GM19240 (cell line): ENCODE measurements around the gene WSCD2.
"Not testable (repeated sequence)": the region's sequence is repeated elsewhere in the genome, so short reads cannot be mapped to it uniquely, and the experiment has no call there.

Experiments
- DNase-seq: peaks from one replicate; pipeline ENCODE4 v3.0.0; 2011; ENCODE audit warnings: low spot score; ENCODE audit not compliant: insufficient read length

The WSCD2 gene

DNA sequence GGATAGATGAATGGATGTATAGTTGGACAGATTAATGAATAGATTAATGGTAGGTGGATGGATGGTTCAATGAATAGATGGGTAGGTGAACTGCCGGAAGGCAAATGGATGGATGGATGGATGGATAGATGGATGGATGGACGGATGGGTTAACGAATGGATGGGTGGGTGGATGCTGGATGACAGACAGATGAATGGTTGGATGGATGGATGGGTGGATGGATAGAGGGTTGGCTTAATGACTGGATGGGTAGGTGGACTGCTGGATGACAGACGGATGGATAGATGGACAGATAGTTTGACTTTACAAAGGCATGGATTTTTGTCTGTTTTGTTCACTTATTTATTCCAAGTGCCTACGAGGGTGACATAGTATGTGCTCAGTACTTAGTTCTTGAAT is 64.4 kb downstream of the WSCD2 start:
- DNase-seq: no peak

DNA sequence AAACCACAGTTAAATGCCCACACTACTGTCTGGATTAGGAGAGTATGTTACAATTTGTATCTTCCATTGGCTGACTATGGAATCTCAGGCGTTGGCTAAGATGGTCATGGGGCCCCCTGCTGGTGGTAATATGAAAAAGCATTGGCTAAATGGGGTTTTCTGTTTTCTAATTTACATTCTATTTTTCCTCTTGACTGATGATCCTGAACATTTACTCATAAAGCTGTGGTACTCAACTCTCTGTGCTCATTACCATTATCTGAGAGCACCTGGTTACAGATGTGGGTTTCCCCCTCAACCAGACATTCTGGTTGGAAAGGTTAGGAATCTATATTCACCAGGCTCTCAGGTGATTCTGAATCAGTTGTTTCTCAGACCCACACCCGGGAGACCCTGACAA is 64.8 kb downstream of the WSCD2 start:
- peak; percentile 56 for DNase-seq

DNA sequence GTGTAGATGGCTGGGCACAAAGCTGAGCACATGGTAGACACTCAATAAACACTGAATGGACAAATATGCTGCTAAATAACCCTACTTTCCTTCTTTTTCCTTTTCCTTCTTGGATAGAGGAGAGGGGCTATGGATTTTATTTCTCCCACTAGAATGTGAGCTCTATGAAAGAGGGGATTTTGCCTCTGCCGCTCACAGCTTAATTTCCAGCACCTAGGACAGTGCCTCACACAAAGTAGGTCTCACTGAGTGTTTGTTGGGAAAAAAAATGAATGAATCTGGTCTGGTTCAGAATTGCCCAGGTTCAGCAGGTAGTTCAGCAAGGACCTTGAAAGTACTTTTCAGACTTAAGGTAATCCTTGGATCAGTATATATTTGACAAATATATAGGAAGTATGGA is 65.5 kb downstream of the WSCD2 start:
- no peak for DNase-seq

DNA sequence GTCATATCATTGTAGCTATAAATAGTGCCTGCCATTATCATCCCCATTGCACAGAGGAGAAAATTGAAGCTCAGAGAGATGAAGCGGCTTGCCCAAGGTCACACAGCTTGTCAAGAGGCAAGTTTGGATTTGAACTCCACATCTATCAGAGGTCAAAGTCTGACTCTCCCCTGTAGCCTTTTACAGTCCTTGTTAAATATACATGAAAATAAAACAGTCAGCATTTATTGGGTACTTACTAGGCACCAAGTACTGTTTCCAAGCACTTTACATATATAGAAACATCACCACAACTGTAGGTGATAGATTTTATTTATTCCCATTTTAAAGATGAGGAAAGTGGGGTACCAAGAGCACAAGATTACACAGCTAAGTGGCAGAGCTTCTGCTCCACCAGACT is 67.2 kb downstream of the WSCD2 start:
- DNase-seq: no peak

DNA sequence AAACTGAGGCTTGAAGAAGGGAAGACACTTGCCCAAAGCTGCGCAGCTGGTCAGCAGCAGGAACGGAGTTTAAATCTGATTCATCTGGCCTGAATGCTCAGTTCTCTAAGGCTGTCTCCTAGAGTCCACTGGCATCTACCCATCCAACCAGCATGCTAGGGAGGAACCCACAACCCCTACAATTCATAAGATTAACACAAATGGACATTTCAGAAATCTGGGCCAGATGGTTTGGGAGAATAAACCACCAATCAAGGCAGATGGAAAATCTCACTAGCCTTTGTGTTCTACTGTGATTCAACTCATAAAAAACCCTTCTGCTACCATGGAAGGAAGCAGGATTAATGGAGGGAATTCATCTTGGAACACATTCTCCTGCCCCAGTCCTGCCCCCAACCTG is 67.8 kb downstream of the WSCD2 start:
- no peak for DNase-seq

DNA sequence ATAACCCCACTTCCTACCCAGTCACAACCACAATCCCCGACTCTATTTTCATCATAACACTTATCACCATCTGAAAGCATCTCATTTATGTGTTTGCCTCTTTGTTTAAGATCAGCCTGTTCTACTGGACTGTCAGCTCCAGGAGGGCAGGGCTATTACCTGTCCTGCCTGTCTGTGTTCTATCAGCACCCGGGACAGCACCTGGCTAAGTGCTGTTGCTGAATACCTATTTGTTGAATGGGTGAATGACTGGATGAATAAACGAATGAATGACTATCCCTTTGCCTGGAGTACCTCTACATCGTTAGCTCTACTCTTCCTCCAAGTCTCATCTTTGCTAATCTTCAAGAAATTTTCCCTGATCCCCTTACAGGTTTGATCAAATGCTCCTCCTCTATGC is 69.0 kb downstream of the WSCD2 start:
- DNase-seq: no peak

DNA sequence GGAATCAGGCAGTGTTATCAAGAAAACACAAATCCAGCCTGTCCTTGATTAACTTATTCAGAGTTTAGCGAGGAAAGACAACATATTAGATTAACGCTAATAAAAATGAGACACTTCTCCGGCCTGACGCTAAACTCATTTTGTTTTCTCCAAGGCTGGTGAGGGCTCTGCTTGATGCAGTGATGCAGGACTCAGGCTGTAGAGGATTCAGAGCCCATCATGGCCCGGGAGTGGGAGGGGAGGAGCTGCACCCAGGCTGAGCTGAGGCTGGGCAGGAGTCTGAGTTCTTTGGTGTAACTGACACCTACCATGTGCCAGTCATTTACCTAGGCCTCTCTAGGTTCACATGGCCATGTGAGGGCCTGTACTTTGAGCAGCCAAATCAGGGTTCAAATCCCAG is 70.0 kb downstream of the WSCD2 start:
- no peak for DNase-seq

DNA sequence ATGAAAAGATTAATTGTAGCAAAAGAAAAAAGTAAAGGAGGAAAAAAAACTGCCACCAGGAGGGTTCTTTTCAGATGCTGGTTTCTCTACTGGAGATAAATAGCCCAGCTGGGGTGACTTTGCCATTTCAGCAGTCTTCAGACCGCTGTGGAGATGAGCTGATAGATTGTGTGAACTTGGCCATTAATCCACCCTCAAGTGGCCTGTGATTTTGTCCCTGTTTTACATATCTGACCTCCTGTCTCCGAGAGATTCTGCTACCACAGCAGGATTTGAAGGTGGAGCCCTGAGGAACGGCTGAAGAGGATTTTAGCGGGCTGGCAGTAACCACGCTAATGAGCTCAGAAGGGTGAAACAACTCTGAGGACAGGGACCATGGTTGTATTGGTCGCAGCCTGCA is 72.7 kb downstream of the WSCD2 start:
- DNase-seq: no peak

DNA sequence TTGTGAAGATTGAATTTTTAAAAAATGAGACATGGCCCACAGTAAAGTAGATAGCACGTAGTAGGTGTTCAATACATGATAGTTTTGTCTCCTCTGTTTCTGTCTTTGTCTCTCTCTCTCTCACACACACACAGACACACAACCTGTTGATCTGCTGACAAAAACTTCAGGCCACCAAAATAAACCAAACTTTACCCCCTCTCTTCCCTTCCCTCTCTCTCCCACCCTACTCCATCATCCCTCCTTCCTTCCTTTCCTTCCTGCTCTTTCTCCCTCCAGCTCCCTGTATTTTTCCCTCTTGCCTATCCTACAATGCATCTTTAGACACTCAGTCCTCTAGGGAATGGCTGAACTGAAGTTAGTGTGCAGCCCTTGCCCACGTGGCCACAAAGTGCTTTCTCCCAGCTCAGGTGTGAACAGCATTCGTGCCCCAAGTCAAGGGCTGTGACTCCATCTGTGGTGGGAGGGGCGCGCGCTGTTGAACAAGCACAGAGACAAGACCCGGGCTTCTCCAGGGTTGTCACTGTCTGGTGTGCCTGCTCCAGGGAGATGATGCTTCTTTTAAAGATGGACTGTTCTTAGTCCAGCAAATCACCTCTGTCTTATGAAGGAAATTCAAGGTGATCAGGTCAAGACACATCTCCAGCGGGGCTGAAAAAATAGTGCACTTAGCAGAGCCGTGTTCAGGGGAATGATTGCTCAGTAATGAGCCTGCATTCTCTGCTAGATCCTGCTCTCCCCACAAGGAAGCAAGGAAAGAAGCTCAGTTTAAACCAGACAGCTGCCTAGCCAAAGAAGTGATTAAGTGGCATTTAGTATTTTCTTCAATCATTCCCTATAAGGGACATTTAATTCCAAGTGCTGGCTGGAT is 75.3 kb downstream of the WSCD2 start:
- no peak for DNase-seq

DNA sequence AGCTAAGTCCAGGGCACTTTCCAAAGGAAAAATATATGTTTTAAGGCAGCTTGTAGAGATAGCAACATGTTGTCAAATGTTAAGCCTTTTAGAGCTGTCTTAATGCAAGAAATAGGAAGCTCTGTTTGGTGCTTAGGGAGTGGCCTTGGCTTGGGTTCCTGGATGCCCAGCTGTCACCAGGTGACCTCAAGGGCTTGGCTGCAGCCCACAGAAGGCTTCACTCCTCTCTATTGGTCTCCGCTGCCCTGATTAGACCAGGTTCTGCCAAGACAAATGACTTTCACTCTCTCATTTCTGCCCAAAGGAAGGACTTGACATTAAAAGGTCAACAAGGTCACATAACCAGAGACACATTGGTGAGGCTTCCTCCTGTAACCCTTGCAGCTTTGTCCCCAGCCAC is 76.8 kb downstream of the WSCD2 start:
- DNase-seq: no peak

DNA sequence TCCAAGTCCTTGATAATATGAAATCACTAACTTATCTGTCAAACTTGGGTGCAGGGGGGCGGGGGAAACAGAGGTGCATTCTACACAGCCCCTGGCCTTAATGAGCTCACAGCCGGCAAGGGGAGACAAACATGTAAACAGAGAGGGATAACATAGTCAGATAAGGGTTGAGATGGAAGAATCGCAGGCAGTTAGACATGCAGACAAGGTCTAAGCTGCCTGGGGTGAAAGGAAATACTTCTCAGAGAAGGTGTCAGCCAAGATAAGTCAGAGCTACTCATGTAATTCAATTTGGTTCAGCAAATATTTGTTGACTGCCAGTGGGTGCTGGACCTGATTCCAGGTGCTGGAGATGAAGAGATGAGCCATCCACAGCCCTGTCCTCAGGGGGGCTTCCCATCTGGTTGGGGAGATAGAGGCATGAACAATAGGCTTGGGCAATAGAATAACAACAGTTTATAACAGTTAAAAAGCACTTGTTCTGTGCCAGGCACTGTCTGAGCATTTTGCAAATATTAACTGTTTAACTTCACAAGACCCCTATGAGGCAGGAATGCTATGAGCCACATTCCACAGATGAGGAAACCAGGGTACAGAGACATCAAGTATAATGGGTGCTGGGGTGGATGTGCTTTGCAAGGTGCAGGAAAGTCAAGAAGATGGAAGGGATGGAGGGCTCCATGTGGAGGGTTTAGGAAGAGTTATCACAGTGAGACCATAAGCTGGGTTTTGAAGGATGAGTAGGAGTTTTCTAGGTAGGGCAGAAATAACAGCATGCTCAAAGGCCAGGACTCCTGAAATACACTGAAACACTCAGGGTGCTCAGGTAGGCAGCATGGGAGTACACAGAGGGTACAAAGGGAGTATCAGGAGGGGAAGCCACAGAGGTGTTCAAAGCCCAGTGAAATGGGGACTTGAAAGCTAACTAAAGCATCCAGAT is 79.0 kb downstream of the WSCD2 start:
- no peak for DNase-seq

DNA sequence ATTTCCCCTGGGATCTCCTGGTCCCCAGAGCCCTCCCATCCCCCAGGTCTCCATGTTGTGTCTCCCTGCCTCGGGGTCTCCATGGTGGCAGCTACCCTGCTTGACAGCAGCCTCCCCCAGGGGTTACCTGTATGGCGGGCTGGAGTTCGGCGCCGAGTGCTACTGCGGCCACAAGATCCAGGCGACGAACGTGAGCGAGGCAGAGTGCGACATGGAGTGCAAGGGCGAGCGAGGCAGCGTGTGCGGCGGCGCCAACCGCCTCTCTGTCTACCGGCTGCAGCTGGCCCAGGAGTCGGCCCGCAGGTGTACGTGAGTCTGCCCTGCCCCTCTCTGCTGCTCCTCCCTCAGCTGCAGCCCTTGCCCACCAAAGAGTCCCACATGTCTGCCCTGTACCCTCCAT is 80.9 kb downstream of the WSCD2 start:
- DNase-seq: no peak

DNA sequence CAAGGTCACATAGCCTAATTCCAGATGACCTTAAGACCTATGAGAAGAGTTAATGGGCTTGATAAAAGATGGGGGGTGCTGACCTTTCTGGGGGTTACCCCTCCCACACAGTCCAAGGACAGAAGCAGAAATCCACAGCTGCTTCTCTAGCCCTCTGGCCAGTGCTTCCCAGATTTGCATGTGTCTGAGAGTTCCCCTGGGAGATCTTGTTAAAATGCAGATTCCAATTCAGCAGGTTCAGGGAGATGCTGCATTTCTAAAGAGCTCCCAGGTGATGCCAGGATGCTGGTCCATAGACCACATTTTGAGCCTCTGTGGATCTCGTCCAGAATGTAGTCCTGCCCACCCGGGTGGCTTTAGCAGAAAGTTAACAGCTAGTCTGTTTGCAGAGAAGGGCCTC is 82.1 kb downstream of the WSCD2 start:
- DNase-seq: no peak

DNA sequence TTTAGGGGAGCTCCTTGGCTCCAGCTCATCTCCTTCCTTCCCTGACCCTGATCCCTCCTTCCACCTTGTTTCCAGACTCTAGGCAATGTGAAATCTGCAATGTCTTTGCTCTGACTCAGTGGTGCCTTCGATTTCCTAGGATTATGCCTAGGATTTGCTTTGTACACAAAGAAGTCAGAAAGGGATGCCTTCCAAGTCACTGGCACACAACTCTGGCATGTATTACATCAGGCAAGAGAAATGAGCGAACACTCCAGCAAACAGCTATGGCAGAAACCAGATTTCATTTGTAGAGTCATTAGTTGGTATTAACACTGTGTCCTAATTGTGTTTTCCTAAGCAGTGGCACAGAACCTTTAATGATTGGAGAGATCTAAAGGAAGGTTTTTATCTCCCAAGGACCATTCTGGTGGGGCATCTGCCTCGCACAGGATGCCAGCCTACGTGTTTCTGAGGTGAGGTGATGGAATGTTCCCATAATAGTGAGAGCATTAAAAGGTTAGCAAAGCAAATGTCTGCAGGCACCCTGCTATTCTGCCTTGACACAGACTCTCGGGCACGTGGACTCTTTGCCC is 84.9 kb downstream of the WSCD2 start:
- DNase-seq: no peak

DNA sequence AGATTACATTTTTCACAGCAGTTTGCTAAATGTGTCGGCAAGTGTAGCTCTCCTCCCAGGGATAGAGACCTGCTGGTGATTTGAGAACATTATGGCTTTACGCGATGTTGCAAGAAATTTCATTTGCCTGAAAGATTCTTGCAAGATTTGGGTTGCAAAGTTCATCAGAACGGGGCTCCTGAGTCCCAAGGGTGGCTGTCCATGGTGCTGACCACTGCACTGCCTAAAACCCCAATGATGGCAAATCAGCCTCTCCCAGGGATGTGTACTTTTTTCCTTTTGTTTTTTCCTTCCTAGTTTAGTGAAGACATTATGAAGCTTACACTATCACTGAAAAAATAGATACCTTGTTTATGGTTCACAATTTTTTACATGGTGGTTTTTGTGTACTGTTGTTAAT is 85.4 kb downstream of the WSCD2 start:
- peak; percentile 45 for DNase-seq

DNA sequence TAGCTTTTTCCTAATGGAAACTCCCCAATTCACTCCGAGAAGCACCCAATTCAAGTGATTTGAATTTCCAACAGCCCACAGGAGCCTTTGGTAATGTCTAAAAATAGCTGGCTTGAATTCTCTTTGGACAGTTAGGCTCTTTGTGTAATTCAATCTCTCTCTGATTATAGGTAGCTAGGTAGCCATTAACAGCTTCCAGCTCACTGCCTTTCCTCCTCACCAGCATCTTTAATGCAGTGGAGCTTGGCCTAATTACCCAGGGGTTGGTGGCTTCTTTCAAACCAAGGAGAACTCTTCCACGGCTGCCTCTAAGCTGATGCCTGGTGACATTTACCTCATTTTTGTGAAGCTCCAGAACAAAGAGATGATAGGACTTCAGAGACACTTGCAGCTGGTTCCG is 86.4 kb downstream of the WSCD2 start:
- DNase-seq: no peak

DNA sequence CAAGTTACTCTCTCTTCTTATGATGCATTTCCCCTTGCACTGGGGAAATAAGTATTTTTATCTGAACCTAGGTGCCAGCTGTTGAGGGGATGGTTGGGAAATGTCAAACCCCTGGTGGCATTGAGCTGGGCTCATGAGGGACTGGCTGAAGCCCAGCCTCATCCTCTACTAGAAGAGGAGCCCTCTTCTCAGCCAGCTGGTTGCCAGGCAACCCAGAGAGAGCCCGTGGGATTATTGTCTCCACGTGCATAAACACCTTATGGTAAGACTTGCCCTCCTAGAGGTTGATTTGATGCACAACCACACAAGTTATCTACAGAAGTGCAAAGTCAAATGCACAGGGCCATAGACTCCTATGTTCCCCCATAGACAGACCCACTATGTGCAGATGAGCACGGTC is 89.8 kb downstream of the WSCD2 start:
- no peak for DNase-seq

DNA sequence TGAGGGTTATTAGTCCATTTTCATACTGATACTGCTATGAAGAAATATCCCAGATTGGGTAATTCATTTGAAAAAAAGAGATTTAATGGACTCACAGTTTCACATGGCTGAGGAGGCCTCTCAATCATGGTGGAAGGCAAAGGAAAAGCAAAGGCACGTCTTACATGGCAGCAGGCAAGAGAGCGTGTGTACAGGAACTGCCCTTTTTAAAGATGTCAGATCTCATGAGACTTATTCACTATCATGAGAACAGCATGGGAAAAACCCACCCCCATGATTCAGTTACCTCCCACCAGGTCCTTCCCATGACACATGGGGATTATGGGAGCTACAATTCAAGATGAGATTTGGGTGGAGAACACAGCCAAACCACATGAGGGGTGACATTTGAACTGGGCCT is 96.0 kb downstream of the WSCD2 start:
- not testable (repeated sequence) for DNase-seq

DNA sequence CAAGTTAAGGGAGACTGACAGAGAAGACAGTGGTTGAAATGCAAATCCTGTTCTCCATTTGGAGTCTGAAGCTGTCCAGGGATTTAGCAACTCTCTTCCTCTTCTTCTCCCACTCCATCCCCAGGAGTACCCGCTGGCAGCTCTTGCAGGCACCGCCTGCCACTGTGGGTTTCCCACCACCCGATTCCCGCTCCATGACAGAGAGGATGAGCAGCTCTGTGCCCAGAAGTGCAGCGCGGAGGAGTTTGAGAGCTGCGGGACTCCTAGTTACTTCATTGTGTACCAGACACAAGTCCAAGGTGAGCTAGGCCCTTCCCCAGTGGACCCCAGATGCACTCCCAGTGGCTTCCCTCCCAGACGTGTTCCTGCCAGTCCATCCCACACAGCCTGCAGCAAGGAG is 97.8 kb downstream of the WSCD2 start:
- DNase-seq: no peak

DNA sequence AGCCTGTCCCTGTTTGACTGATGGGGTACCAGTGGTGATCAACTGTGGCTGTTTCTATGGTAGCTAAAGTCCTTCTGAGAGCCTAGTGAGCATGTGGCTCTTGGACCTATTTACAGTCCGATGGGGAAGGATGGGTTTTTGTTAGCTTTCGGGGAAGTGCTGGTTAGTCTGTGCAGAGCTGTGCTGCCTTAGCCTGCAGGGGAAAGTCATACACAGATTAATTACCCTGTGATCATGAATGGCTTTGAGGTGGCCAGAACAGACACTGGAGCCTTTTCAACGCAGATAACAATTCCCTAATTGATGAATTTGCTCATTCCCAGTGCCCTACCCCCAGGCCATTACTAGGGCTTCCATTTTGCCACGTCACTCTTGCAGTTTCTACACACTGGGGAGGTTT is 99.7 kb downstream of the WSCD2 start:
- no peak for DNase-seq

DNA sequence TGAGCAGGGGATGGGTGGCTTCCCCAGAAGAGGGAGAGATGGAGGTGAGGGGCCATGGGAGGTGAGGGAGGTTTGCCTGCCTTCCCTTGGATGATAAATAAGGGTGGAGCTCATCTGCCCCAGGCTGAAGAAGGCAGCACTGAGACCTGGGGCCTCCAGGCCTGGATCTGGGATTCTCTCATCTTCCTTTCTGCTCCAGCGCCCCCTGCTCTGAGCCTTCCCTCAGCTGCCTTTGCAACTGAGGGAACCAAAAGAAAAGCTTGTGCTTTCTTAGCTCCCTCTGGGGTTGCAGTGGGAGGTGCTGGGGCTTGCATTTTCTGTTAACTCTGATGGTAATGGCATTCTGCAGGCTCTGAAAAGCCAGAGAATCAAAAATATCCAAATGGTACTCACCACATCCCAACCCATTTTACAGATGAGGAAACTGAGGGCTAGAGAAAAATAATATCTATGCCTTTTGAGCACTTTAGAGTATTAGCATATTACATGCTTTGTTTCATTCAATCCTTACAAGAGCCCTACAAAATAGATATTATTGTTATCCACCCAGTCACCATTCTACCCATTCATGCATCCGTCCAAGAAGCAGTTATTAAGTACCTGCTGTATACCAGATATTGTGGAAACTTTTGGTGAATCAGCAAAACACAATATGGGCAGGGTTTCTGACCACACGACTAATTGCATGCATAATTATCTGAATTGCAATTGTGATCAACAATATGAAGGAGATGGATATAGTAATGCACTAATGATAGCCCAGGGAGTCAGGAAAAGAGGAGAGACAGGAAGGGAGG is 102.2 kb downstream of the WSCD2 start:
- DNase-seq: no peak
